Right kidney (tissue), 1 donor: ENCODE measurements around the gene RNF167.
A peak's percentile ranks its signal among the peaks of the same experiment; 100 is the strongest.
"Not testable (repeated sequence)": the region's sequence is repeated elsewhere in the genome, so short reads cannot be mapped to it uniquely, and the experiment has no call there.

Source experiments
- DNase-seq: peaks from one replicate; pipeline ENCODE4 v3.0.0-alpha.2; 2016

The RNF167 gene

DNA sequence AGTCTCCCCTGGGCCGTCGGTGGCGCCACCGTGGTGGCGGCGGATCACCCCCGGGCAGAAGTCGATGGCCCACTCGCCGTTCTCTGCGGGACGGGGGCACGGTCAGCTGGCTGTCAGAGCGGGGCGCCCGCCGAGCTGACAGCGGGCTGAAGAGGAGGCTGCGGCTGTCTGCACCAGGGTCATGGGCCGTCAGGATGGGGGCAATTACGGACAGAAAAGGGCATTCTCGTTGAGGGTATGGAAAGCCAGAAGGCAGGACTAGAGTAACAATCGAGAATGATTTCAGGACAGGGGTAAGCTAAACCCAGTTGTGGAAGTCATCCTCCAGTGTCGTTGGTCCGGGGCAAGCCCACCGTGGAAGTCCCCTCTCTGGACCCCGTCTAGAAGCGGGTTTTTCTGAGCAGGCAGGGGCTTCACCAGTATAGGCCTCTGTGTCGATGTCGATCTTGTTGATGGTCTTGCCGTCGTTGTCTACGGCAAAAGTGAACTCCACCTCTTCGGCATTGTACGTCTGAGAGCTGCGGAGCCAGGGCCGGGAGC lies 38.9 kb upstream of the RNF167 start:
- DNase-seq: no peak

- peak; percentile 49 for DNase-seq
These were observed 38.3 kb upstream of the RNF167 start for GRCh38 chr17:4901648-4902344.

- DNase-seq: no peak
These were observed 37.5 kb upstream of the RNF167 start for GRCh38 chr17:4902540-4902939.

- peak; percentile 74 for DNase-seq
These were observed 36.8 kb upstream of the RNF167 start, which contains the start of gene CHRNE for GRCh38 chr17:4903051-4903818. CHRNE (minus strand) TSS chr17:4903098; CDS start chr17:4903063, 35 bp downstream.

GRCh38 chr17:4906642-4907041 lies 33.4 kb upstream of the RNF167 start:
- DNase-seq: not testable (repeated sequence)

GRCh38 chr17:4908301-4908700 lies 31.8 kb upstream of the RNF167 start:
- peak; percentile 28 for DNase-seq

DNA sequence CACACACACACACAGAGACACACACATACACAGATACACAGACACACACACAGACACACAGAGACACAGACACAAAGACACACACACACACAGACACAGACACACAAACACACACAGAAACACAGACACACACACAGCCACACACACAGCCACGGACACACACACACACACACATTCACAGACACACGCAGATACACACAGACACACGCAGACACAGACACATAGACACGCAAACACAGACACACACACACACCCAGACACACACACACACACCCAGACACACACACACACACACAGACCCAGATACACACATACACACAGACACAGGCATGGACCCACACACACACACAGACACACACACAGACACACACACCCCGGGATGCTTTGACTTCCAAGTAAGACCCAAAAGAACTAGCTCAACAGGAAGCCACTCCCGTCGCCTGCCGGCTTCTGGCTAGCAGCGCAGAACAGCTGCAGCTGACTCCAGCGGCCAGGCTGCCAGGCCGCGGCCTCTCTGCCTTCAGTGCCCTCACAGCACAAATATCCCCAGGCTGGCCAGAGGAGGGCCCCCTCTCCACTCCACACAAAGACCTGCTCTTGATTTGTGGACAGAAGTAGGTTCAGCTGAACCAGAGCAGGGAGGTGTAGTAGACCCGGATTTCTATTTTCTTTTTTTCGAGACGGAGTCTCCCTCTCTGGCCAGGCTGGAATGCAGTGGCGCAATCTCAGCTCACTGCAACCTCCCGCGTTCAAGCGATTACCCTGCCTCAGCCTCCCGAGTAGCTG lies 31.2 kb upstream of the RNF167 start:
- DNase-seq: peak; percentile 76

GRCh38 chr17:4913994-4914393 lies 26.1 kb upstream of the RNF167 start:
- DNase-seq: no peak

GRCh38 chr17:4914551-4914950 lies 25.5 kb upstream of the RNF167 start:
- DNase-seq: not testable (repeated sequence)

- DNase-seq: no peak
These were observed 20.5 kb upstream of the RNF167 start for GRCh38 chr17:4919511-4920047.

DNA sequence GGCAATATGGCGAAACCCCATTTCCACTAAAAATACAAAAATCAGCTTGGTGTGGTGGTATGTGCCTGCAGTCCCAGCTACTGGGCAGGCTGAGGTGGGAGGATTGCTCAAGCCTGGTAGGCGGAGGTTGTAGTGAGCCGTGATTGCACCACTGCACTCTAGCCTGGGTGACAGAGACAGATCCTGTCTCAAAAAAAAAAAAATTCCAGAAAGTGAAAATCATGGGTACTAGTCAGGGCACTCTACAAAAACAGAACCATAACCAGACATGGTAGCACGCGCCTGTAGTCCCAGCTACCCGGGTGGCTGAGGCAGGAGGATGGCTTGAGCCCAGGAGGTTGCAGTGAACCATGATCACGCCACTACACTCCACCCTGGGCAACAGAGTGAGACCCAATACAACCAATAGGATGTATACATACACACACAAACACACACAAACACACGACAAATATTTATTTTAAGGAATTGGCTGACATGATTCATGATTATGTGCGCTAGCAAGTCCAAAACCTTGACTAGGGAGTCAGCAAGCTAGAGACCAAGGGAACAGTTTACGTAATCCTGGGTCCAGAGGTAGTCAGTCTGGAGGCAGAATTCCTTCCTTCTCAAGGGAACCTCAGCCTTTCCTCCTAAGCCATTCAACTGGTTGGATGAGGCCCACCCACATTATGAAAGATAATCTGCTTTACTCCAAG lies 19.6 kb upstream of the RNF167 start:
- no peak for DNase-seq

DNA sequence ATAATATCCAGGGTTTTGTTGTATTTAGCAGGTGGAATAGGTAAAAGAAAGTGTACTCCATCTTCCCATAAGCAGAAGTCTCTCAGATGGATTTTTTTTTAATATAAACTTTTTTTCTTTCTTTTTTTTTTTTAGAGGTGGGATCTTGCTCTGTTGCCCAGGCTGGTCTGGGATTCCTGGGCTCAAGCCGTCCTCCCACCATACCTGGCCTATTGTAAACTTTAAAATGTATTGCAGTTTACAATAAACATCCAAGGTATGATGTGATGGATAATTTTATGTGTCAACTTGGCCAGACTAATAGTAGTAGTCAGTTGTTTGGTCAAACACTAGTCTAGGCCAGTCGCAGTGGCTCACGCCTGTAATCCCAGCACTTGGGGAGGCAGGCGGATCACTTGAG lies 18.7 kb upstream of the RNF167 start:
- DNase-seq: no peak

- not testable (repeated sequence) for DNase-seq
These were observed 13.3 kb upstream of the RNF167 start for GRCh38 chr17:4926577-4927335.

GRCh38 chr17:4928881-4929280 lies 11.2 kb upstream of the RNF167 start:
- DNase-seq: no peak

DNA sequence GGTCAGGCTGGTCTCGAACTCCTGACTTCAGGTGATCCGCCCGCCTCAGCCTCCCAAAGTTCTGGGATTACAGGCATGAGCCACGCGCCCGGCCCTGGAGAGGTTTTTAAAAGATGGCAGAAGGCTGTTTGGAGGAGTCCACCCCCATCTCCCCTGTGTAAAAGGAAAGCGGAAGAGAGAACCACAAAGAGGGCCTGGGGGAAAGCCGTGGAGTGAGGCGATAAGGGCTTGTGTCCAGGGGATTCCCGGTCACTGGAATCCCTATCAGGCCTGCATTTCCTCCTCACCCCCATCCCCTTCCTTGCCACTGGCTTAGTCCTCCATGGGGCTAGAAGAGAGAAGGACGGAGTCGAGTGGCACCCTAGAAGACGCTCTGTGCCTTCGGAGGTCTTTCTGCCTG lies 8.1 kb upstream of the RNF167 start, which contains the start of gene GP1BA:
Gene GP1BA, plus strand, starts transcription at position 315 of the 400 bp plus-strand sequence. CDS start 328 bp downstream, outside the sequence.
- DNase-seq: no peak

DNA sequence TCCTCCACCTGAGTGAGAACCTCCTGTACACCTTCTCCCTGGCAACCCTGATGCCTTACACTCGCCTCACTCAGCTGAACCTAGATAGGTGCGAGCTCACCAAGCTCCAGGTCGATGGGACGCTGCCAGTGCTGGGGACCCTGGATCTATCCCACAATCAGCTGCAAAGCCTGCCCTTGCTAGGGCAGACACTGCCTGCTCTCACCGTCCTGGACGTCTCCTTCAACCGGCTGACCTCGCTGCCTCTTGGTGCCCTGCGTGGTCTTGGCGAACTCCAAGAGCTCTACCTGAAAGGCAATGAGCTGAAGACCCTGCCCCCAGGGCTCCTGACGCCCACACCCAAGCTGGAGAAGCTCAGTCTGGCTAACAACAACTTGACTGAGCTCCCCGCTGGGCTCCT lies 7.3 kb upstream of the RNF167 start:
- DNase-seq: no peak

DNA sequence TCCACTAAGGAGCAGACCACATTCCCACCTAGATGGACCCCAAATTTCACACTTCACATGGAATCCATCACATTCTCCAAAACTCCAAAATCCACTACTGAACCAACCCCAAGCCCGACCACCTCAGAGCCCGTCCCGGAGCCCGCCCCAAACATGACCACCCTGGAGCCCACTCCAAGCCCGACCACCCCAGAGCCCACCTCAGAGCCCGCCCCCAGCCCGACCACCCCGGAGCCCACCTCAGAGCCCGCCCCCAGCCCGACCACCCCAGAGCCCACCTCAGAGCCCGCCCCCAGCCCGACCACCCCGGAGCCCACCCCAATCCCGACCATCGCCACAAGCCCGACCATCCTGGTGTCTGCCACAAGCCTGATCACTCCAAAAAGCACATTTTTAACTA lies 6.4 kb upstream of the RNF167 start:
- DNase-seq: no peak

- DNase-seq: peak; percentile 27
These were observed 5.7 kb upstream of the RNF167 start for GRCh38 chr17:4934173-4934979.

DNA sequence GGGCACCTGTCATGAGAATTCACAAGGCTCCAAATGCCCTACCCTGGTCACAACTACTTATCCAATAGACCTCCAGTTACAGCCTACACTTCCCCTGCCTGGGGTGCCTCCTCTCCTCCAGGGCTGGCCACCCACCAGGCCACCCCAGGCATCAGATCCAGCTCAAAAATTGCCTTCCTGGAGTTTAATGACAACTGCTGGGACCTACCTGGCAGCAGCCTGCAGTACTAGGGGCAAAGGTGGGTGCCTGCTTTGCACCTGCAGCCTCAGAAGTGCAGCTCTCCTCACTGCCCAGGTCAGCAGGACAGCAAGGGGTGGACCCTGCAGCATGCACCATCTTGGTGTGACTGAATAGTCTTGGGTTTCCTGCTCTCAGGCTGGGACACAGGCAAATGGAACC lies 4.4 kb upstream of the RNF167 start:
- DNase-seq: no peak

DNA sequence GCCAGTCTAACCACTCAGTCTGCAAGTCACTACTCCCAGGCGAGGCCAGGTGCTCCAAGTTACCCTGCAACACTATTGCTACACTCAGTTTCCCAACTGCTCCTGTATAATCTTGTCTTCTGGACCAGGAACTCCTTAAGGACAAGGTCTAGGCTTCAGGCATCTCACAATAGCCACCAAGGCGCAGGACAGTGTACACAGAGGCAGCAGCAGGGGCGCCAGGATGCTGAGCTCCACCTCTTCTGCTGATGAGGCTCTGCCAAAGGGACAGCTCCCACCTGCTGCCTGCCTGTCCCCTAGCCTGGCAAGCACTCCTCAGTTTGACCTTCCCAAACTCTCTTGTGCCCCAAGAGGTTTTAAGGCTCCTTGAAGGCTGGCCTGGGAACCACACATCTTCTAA lies 3.6 kb upstream of the RNF167 start:
- DNase-seq: no peak
